ENCODE data around the gene HEPN1.

HEPN1 gene

GRCh38 chr11:124930799-124931198 is 11.7 kb downstream of the HEPN1 start:
- no peak for DNase-seq (ENCODE audit: low read depth)
- no peak overlapping the region for H3K4me3 ChIP-seq (ENCODE audit: low read depth, low read length)
- TF ChIP-seq MAX (IDR thresholded peaks at IDR 0.05; ENCODE audit: low read depth, low read length), result no peak
- no peak for TF ChIP-seq CTCF (IDR thresholded peaks at IDR 0.05; ENCODE audit: low read depth, low read length)
- TF ChIP-seq POLR2A (IDR thresholded peaks at IDR 0.05; ENCODE audit: extremely low read depth, insufficient read length), result no peak
- TF ChIP-seq MYC (IDR thresholded peaks at IDR 0.05; ENCODE audit: low read depth, low read length), result no peak

GRCh38 chr11:124934862-124935547 is 16.0 kb downstream of the HEPN1 start:
- no peak for TF ChIP-seq MAX (IDR thresholded peaks at IDR 0.05; ENCODE audit: low read depth, low read length)
- TF ChIP-seq CTCF (IDR thresholded peaks at IDR 0.05; ENCODE audit: low read depth, low read length), result no peak
- no peak for TF ChIP-seq MYC (IDR thresholded peaks at IDR 0.05; ENCODE audit: low read depth, low read length)
- TF ChIP-seq POLR2A (IDR thresholded peaks at IDR 0.05; ENCODE audit: extremely low read depth, insufficient read length), result no peak
- no peak for DNase-seq (ENCODE audit: low read depth)
- no peak overlapping the region for H3K4me3 ChIP-seq (ENCODE audit: low read depth, low read length)

GRCh38 chr11:124935548-124936514 is 16.8 kb downstream of the HEPN1 start, which contains the start of gene HEPACAM:
HEPACAM (minus strand) TSS chr11:124936047; CDS start chr11:124936006, 41 bp downstream.
- no peak for DNase-seq (ENCODE audit: low read depth)
- TF ChIP-seq POLR2A (IDR thresholded peaks at IDR 0.05; ENCODE audit: extremely low read depth, insufficient read length) (no peak), MYC (IDR thresholded peaks at IDR 0.05; ENCODE audit: low read depth, low read length) (no peak), CTCF (IDR thresholded peaks at IDR 0.05; ENCODE audit: low read depth, low read length) (no peak), MAX (IDR thresholded peaks at IDR 0.05; ENCODE audit: low read depth, low read length) (no peak)
- no peak within 1 kb of the TSS for H3K4me3 ChIP-seq (ENCODE audit: low read depth, low read length)

DNA sequence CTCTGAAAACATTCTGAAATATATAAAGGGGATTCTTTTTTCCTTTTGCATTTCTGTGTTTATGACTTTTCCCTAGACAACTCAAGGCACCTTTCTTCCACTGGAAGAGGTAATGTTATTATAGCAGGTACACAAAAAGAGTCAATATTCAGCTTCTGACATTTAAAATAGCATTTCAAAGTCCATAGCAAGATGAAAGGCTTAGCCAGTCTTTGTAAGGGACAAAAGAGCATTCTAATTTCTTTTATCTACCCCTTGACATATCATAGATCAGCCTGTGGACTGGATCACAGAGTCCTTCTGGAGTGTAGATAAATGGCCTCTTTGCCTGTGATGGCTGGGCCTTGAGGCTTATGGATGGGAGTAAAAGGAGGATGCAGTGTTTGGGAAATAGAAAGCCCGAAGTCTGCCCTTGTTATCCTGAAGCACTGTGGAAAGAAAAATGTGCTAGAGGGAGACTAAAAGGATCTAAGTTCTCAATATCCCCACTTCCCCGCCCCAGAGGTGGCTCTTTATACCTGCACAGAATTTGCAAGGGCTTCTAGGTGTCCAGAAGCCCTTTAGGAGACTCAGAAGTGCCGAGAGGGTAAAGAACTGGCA is 18.4 kb downstream of the HEPN1 start:
- H3K4me3 ChIP-seq (ENCODE audit: low read depth, low read length), result no peak overlapping the region
- TF ChIP-seq POLR2A (IDR thresholded peaks at IDR 0.05; ENCODE audit: extremely low read depth, insufficient read length) (no peak), MAX (IDR thresholded peaks at IDR 0.05; ENCODE audit: low read depth, low read length) (no peak), CTCF (IDR thresholded peaks at IDR 0.05; ENCODE audit: low read depth, low read length) (no peak)
- DNase-seq (ENCODE audit: low read depth), result no peak

DNA sequence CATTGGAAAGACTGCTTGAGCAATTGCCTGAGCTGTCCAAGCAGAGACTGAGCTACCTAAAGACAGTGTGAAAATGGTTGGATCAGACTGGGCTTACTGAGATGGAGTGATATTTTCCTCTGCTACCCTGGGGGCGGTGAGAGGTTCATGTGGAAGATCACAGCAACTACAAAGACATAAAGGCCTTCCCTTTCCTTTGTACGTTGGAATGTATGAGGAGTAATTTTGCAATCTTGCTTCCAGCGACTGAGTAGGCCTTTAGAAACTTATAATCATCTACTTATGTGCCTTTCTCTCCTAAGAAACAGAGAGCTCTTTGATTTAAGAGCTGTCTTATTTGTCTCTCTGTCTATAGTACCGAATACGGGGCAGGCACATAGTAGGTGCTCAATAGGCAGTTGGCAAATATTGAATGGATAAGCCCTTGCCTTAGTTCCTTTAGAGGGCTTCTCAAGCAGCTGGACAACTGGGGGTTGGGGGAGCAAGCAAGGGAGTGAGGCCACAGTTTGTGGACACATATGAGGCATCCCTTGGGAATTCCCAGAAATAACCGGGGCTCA is 19.2 kb downstream of the HEPN1 start:
- H3K4me3 ChIP-seq (ENCODE audit: low read depth, low read length), result no peak overlapping the region
- no peak for DNase-seq (ENCODE audit: low read depth)
- TF ChIP-seq MYC (IDR thresholded peaks at IDR 0.05; ENCODE audit: low read depth, low read length) (no peak), POLR2A (IDR thresholded peaks at IDR 0.05; ENCODE audit: extremely low read depth, insufficient read length) (no peak), MAX (IDR thresholded peaks at IDR 0.05; ENCODE audit: low read depth, low read length) (no peak), CTCF (IDR thresholded peaks at IDR 0.05; ENCODE audit: low read depth, low read length) (no peak)
